Uterus (tissue), 4 donors: Measurements from ENCODE around the gene DENND5B. TPM values are rescaled to one million over a fixed set of nuclear protein-coding genes. Genes with fewer than 3 reads are reported as not detected.
"Not testable (repeated sequence)": the region's sequence is repeated elsewhere in the genome, so short reads cannot be mapped to it uniquely, and the experiment has no call there.

Experiments used
- DNase-seq, 2 donors: peaks; one replicate each; pipeline ENCODE4 v3.0.0-alpha.2; 2019 to 2020
- H3K27ac ChIP-seq, 2 donors: fragments of 200-600 bp; sonication (generic); 1 replicate in 1 of 2; 2 replicates in 1 of 2; pipeline ENCODE4 v1.5.1; 2016 to 2018
- H3K27me3 ChIP-seq, 2 donors: fragments of 200-600 bp; sonication (generic); one replicate each; pipeline ENCODE4 v1.5.1; 2018 to 2019; ENCODE audit warnings: control low read depth in 1 of 2
- H3K36me3 ChIP-seq, 2 donors: fragments of 200-600 bp; sonication (generic); one replicate each; pipeline ENCODE4 v1.5.1; 2019; ENCODE audit warnings: control low read depth in 1 of 2
- H3K4me1 ChIP-seq, 2 donors: fragments of 200-600 bp; sonication (generic); one replicate each; pipeline ENCODE4 v1.5.1; 2018 to 2019; ENCODE audit warnings: control low read depth in 1 of 2
- H3K4me3 ChIP-seq, 2 donors: fragments of 200-600 bp; sonication (generic); 1 replicate in 1 of 2; 2 replicates in 1 of 2; pipeline ENCODE4 v1.5.1; 2018 to 2019; ENCODE audit warnings: mild to moderate bottlenecking in 1 of 2
- H3K9me3 ChIP-seq, 2 donors: fragments of 200-600 bp; sonication (generic); one replicate each; pipeline ENCODE4 v1.5.1; 2019; ENCODE audit warnings: control low read depth in 1 of 2
- CTCF ChIP-seq, 4 experiments: fragments of 200-600 bp in 2 of 4; fragments of 450-650 bp in 2 of 4; sonication (generic) in 2 of 4; IDR thresholded peaks; one replicate each; pipeline ENCODE4 v1.5.1; 2016 to 2019; ENCODE audit warnings: antibody characterized with exemption in 4 of 4, mild to moderate bottlenecking in 2 of 4, moderate library complexity in 1 of 4
- POLR2A ChIP-seq, 2 donors: fragments of 450-650 bp; IDR thresholded peaks; one replicate each; pipeline ENCODE4 v1.6.1; 2016; ENCODE audit warnings: antibody characterized with exemption in 2 of 2, mild to moderate bottlenecking in 1 of 2, moderate library complexity in 1 of 2
- intact Hi-C: fragments of 100-400 bp; cut with DNase I; formaldehyde crosslinking; loops from one replicate; pipeline ENCODE4 v1.15.1; 2023; ENCODE audit warnings: low total_unique reads
- total RNA-seq, 4 donors: library from RNA; depleted of rRNA in 3 of 4; stranded (reverse); fragments of >200 nt in 3 of 4; gene quantifications; one replicate each; pipeline versions ENCODE4 v1.1.0 to v1.2.4, GENCODE V29; 2014 to 2023
- donor health status: DM: yes; HTN: yes; CAD: no.

The DENND5B gene
- total RNA-seq, 4 donors from 2014 or later, result 14.4 to 37.0 (median 26.5) TPM

- Histone ChIP-seq H3K27me3 (no peaks in the 10 kb centered on the region), H3K4me1 (no peaks in the 10 kb centered on the region), H3K27ac (no peak overlapping the region), H3K9me3 (no peaks in the 10 kb centered on the region), H3K36me3 (no peaks in the 10 kb centered on the region), H3K4me3 (no peak overlapping the region)
- TF ChIP-seq CTCF (IDR thresholded peaks at IDR 0.05) (no peak), POLR2A (IDR thresholded peaks at IDR 0.05) (no peak)
- no peak for DNase-seq
- intact Hi-C loops, result no loop called here
Measured at GRCh38 chr12:31562594-31563328, 28.2 kb downstream of the DENND5B start.

GRCh38 chr12:31560516-31560915 lies 30.4 kb downstream of the DENND5B start:
- no peaks in the 10 kb centered on the region for H3K9me3 ChIP-seq
- H3K4me3 ChIP-seq, result no peak overlapping the region
- no peaks in the 10 kb centered on the region for H3K36me3 ChIP-seq
- H3K4me1 ChIP-seq, result no peaks in the 10 kb centered on the region
- no peak overlapping the region for H3K27ac ChIP-seq
- no peaks in the 10 kb centered on the region for H3K27me3 ChIP-seq
- intact Hi-C loops, result no loop called here
- TF ChIP-seq CTCF (IDR thresholded peaks at IDR 0.05) (no peak), POLR2A (IDR thresholded peaks at IDR 0.05) (no peak)
- no peak for DNase-seq

- H3K9me3 ChIP-seq, result no peaks in the 10 kb centered on the region
- H3K36me3 ChIP-seq, result no peaks in the 10 kb centered on the region
- H3K27me3 ChIP-seq, result no peaks in the 10 kb centered on the region
- H3K4me1 ChIP-seq, result no peaks in the 10 kb centered on the region
- TF ChIP-seq CTCF (IDR thresholded peaks at IDR 0.05) (no peak), POLR2A (IDR thresholded peaks at IDR 0.05) (no peak)
- no peak for DNase-seq
- intact Hi-C loops, result no loop called here
- H3K4me3 ChIP-seq, result no peak overlapping the region
- no peak overlapping the region for H3K27ac ChIP-seq
Measured at GRCh38 chr12:31558521-31558920, 32.4 kb downstream of the DENND5B start.

GRCh38 chr12:31557707-31558106 lies 33.2 kb downstream of the DENND5B start:
- DNase-seq, result no peak
- Histone ChIP-seq H3K27ac (no peak overlapping the region), H3K9me3 (no peaks in the 10 kb centered on the region), H3K4me3 (no peak overlapping the region), H3K4me1 (no peaks in the 10 kb centered on the region), H3K27me3 (no peaks in the 10 kb centered on the region), H3K36me3 (no peaks in the 10 kb centered on the region)
- intact Hi-C loops, result no loop called here
- TF ChIP-seq CTCF (IDR thresholded peaks at IDR 0.05), result no peak
- no peak for TF ChIP-seq POLR2A (IDR thresholded peaks at IDR 0.05)

- H3K27me3 ChIP-seq, intact Hi-C loops: not testable (repeated sequence)
Measured at GRCh38 chr12:31555466-31555865, 35.5 kb downstream of the DENND5B start.

GRCh38 chr12:31550590-31550989 lies 40.3 kb downstream of the DENND5B start:
- H3K27me3 ChIP-seq, intact Hi-C loops, H3K36me3 ChIP-seq, H3K27ac ChIP-seq, H3K9me3 ChIP-seq, DNase-seq, H3K4me3 ChIP-seq, H3K4me1 ChIP-seq: not testable (repeated sequence)

More at GRCh38 chr12:31555466-31555865, 35.5 kb downstream of the DENND5B start:
- H3K27ac ChIP-seq, DNase-seq, H3K9me3 ChIP-seq, H3K36me3 ChIP-seq, H3K4me1 ChIP-seq, H3K4me3 ChIP-seq: not testable (repeated sequence)
